CD4-positive, CD25-positive, alpha-beta regulatory T cell (primary cell): ENCODE measurements around the gene ACSM2A. TPM values are rescaled to one million over a fixed set of nuclear protein-coding genes. Genes with fewer than 3 reads are reported as not detected.
"Not testable (repeated sequence)": the region's sequence is repeated elsewhere in the genome, so short reads cannot be mapped to it uniquely, and the experiment has no call there.

Experiments used
- ATAC-seq, 2 donors: fragments of 150-1000 bp; cut with Tn5 transposase; one replicate each; pipeline ENCODE4 v1.10.0; 2021; ENCODE audit warnings: low read depth in 2 of 2, moderate number of reproducible peaks in 2 of 2, moderate library complexity in 1 of 2
- DNase-seq, 3 donors: peaks; one replicate each; pipeline versions ENCODE4 v3.0.0 to v3.0.0-alpha.2; 2012 to 2022; ENCODE audit warnings: mixed read lengths in 1 of 3
- H3K27ac ChIP-seq: one replicate; pipeline ENCODE4 v1.7.0; 2013; ENCODE audit warnings: mild to moderate bottlenecking, low read length; ENCODE audit not compliant: insufficient read depth, poor library complexity, severe bottlenecking
- H3K27me3 ChIP-seq: one replicate; pipeline ENCODE4 v1.7.0; 2013; ENCODE audit warnings: low read length; ENCODE audit not compliant: control insufficient read depth, insufficient read depth
- H3K36me3 ChIP-seq: one replicate; pipeline ENCODE4 v1.7.0; 2013; ENCODE audit warnings: mild to moderate bottlenecking, low read length, moderate library complexity; ENCODE audit not compliant: control insufficient read depth, insufficient read depth
- H3K4me1 ChIP-seq: 2 replicates; pipeline ENCODE4 v1.7.0; 2013; ENCODE audit warnings: mild to moderate bottlenecking, low read length; ENCODE audit not compliant: insufficient read depth, control insufficient read depth, poor library complexity, severe bottlenecking
- H3K4me3 ChIP-seq: one replicate; pipeline ENCODE4 v1.7.0; 2013; ENCODE audit warnings: low read depth, mild to moderate bottlenecking, low read length, moderate library complexity
- H3K9me3 ChIP-seq, 2 experiments: 1 replicate in 1 of 2; 2 replicates in 1 of 2; pipeline ENCODE4 v1.7.0; 2013; ENCODE audit warnings: low read length in 2 of 2, mild to moderate bottlenecking in 1 of 2, moderate library complexity in 1 of 2; ENCODE audit not compliant: control insufficient read depth in 2 of 2
- H3K27ac Mint-ChIP-seq, 3 donors: one replicate each; pipeline ENCODE4 v1.8.0; 2020 to 2022; ENCODE audit warnings: mild to moderate bottlenecking in 3 of 3, mixed read lengths in 3 of 3, moderate library complexity in 2 of 3
- H3K27me3 Mint-ChIP-seq: one replicate; pipeline ENCODE4 v1.8.0; 2022; ENCODE audit warnings: mild to moderate bottlenecking, mixed read lengths
- H3K36me3 Mint-ChIP-seq: one replicate; pipeline ENCODE4 v1.8.0; 2020; ENCODE audit warnings: mixed read lengths
- H3K4me1 Mint-ChIP-seq, 4 donors: one replicate each; pipeline ENCODE4 v1.8.0; 2020 to 2022; ENCODE audit warnings: mixed read lengths in 4 of 4, mild to moderate bottlenecking in 1 of 4
- H3K4me3 Mint-ChIP-seq, 4 donors: one replicate each; pipeline ENCODE4 v1.8.0; 2020 to 2022; ENCODE audit warnings: mild to moderate bottlenecking in 4 of 4, mixed read lengths in 4 of 4, moderate library complexity in 3 of 4
- H3K9me3 Mint-ChIP-seq, 7 donors: one replicate each; pipeline ENCODE4 v1.8.0; 2020 to 2022; ENCODE audit warnings: mixed read lengths in 7 of 7, mild to moderate bottlenecking in 3 of 7, moderate library complexity in 2 of 7
- polyA plus RNA-seq, 4 donors: library from polyadenylated mRNA; unstranded; fragments of 300-500 nt; fragmentation: Illumina TruSeq; gene quantifications; one replicate each; pipeline ENCODE4 v1.2.3, GENCODE V29; 2021
- total RNA-seq: library from RNA; stranded (reverse); gene quantifications from one replicate; pipeline ENCODE4 v1.2.3, GENCODE V29; 2022

The ACSM2A gene
- total and polyA plus RNA-seq, 5 donors from 2014 or later: not detected

- H3K4me3 ChIP-seq, H3K9me3 Mint-ChIP-seq, H3K4me1 ChIP-seq, DNase-seq, H3K4me3 Mint-ChIP-seq, H3K27ac ChIP-seq, H3K36me3 ChIP-seq, H3K27me3 Mint-ChIP-seq, ATAC-seq, H3K36me3 Mint-ChIP-seq, H3K27me3 ChIP-seq, H3K4me1 Mint-ChIP-seq, H3K9me3 ChIP-seq, H3K27ac Mint-ChIP-seq: not testable (repeated sequence)
Observed at GRCh38 chr16:20438950-20439349, 12.4 kb upstream of the ACSM2A start.

GRCh38 chr16:20439820-20440231 lies 11.5 kb upstream of the ACSM2A start:
- not testable (repeated sequence) for H3K4me1 Mint-ChIP-seq, H3K4me1 ChIP-seq, H3K9me3 Mint-ChIP-seq, ATAC-seq, H3K27ac ChIP-seq, H3K27me3 Mint-ChIP-seq, H3K27me3 ChIP-seq, H3K27ac Mint-ChIP-seq, DNase-seq, H3K36me3 ChIP-seq, H3K9me3 ChIP-seq, H3K4me3 Mint-ChIP-seq, H3K4me3 ChIP-seq, H3K36me3 Mint-ChIP-seq

- H3K27ac ChIP-seq, H3K4me1 Mint-ChIP-seq, H3K9me3 ChIP-seq, DNase-seq, H3K27me3 Mint-ChIP-seq, H3K4me1 ChIP-seq, H3K9me3 Mint-ChIP-seq, H3K36me3 ChIP-seq, H3K36me3 Mint-ChIP-seq, H3K27me3 ChIP-seq, H3K27ac Mint-ChIP-seq, ATAC-seq, H3K4me3 Mint-ChIP-seq, H3K4me3 ChIP-seq: not testable (repeated sequence)
Observed at GRCh38 chr16:20440731-20441130, 10.6 kb upstream of the ACSM2A start.

GRCh38 chr16:20441191-20441590 lies 10.1 kb upstream of the ACSM2A start:
- Histone ChIP-seq H3K27ac (no peak overlapping the region), H3K36me3 (no peaks in the 10 kb centered on the region), H3K4me3 (no peak overlapping the region), H3K27me3 (no peaks in the 10 kb centered on the region), H3K4me1 (no peaks in the 10 kb centered on the region), H3K9me3 (no peaks in the 10 kb centered on the region)
- H3K27ac Mint-ChIP-seq: no peak overlapping the region
- H3K27me3 Mint-ChIP-seq: no peaks in the 10 kb centered on the region
- ATAC-seq (no peak), DNase-seq (no peak)
- no peaks in the 10 kb centered on the region for H3K9me3 Mint-ChIP-seq
- no peak overlapping the region for H3K4me3 Mint-ChIP-seq
- no peaks in the 10 kb centered on the region for H3K36me3 Mint-ChIP-seq
- H3K4me1 Mint-ChIP-seq: no peaks in the 10 kb centered on the region

- not testable (repeated sequence) for DNase-seq, H3K9me3 ChIP-seq, H3K4me3 Mint-ChIP-seq, H3K9me3 Mint-ChIP-seq, H3K4me3 ChIP-seq, ATAC-seq, H3K36me3 ChIP-seq, H3K27me3 Mint-ChIP-seq, H3K27me3 ChIP-seq, H3K27ac ChIP-seq, H3K27ac Mint-ChIP-seq, H3K4me1 Mint-ChIP-seq, H3K36me3 Mint-ChIP-seq, H3K4me1 ChIP-seq
Observed at GRCh38 chr16:20441859-20442258, 9.5 kb upstream of the ACSM2A start.

- not testable (repeated sequence) for H3K36me3 Mint-ChIP-seq, H3K27me3 Mint-ChIP-seq, H3K4me3 ChIP-seq, H3K9me3 Mint-ChIP-seq, H3K4me1 ChIP-seq, H3K4me1 Mint-ChIP-seq, H3K36me3 ChIP-seq, H3K4me3 Mint-ChIP-seq, H3K9me3 ChIP-seq, H3K27me3 ChIP-seq, DNase-seq, ATAC-seq, H3K27ac Mint-ChIP-seq, H3K27ac ChIP-seq
Observed at GRCh38 chr16:20446652-20447393, 4.5 kb upstream of the ACSM2A start.

- H3K27me3 Mint-ChIP-seq, H3K4me3 ChIP-seq, H3K4me1 ChIP-seq, H3K4me1 Mint-ChIP-seq, DNase-seq, H3K9me3 Mint-ChIP-seq, H3K27ac Mint-ChIP-seq, H3K36me3 Mint-ChIP-seq, H3K27ac ChIP-seq, H3K9me3 ChIP-seq, H3K4me3 Mint-ChIP-seq, H3K27me3 ChIP-seq, ATAC-seq, H3K36me3 ChIP-seq: not testable (repeated sequence)
Observed at GRCh38 chr16:20453633-20454032, 2.3 kb downstream of the ACSM2A start.

GRCh38 chr16:20459227-20459626 lies 7.9 kb downstream of the ACSM2A start:
- H3K36me3 ChIP-seq, H3K27ac Mint-ChIP-seq, H3K36me3 Mint-ChIP-seq, H3K9me3 ChIP-seq, H3K27me3 ChIP-seq, H3K4me1 Mint-ChIP-seq, H3K27ac ChIP-seq, DNase-seq, H3K4me3 ChIP-seq, H3K9me3 Mint-ChIP-seq, H3K4me1 ChIP-seq, H3K27me3 Mint-ChIP-seq, ATAC-seq, H3K4me3 Mint-ChIP-seq: not testable (repeated sequence)
